ENCODE results near the gene CACFD1.

CACFD1 gene

DNA sequence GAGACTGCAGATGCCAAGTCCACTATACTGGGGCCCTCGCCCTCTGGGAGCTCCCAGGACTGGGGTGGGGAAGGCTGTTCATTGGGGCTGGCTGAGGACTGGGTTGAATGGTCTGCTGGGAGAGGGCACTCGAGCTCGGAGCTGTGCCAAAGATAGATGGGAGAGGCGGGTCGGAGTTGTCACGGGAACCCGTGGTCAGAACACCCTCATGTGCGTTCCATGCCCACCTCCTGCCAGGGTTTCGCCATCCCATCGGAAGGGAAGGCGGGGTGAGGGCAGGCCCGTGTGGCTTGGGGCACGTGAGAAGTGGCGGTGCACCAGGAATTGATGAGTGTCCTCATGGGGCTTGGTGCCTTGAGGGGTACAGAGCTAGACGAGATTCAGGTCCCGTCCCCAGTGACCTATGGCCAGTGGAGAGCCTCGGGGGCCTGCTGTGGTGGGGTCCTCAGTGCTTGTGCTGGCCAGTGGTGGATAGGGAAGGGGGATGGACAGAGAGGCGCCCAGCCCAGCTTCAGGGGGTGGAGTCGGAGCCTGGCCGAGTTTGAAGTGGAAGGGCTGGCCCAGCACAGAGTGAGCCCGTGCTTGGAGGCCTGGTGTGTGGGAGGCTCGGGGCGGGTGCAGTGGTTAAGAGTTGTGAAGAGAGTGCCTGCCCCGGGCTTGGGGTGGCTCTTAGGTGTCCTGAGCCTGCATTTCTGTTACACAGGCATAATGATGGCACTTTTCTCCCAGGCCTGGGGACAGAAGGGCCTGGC, 4.3 kb downstream of the CACFD1 start:
- DNase-seq (ENCODE audit: low read depth, low spot score) = no peak

DNA sequence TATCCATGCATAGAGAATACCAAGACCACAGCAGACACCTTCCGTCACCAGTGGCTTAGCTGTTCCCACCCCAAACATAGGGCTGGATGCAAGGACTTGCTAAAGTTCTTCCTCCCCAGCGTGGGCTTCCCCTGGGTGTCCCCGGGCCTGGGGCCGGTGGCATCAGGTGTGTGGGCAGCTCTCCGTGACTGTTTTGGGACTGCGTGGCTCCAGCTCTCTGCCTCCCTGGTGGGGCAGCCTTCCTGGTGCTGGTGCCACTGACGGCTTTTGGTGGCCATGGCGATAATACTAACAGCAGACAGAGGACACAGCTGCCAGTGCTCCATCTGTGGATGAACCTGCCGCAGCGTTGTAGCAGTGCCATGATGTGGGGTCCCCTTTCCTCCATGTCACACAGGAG, 4.9 kb downstream of the CACFD1 start:
- DNase-seq (ENCODE audit: low read depth, low spot score) = no peak

DNA sequence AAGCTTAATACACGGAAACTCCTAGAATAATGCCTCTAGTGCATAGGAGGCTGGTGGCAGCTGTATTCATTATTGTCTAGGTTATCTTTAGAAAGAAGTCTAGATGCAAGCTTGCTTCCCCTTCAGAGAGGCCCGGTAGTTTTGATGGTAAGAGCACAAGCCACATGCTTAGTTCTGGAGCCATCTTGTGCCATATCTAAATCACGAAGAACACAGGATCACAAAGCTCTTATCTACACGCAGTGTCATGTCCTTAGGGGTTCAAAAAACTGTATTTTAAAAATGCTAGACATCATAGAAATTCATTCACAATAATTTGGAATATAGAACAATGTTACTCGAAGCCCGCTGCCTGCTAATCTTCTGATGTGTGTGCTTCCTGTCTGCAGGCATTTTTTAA, 6.2 kb downstream of the CACFD1 start:
- DNase-seq (ENCODE audit: low read depth, low spot score) = no peak

DNA sequence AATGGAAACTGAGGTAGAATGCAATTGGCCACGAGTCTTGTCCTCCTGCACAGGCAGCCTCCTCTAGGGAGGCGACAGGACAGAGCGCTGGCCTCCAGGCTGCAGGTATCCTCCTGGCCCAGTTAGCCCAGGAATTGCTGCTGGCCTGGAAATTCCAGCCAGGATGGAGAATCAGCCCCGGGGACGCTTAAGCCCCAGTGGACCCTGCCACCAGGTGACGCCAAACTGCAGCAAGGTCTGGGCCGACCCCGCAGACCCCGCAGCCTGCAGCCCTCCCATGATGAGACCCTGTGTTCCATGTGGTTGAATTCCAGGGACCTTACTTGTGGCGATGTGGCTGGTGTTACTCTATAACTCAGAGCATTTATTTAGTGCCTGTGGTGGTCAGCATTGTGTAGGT, 7.3 kb downstream of the CACFD1 start:
- DNase-seq (ENCODE audit: low read depth, low spot score) = no peak

DNA sequence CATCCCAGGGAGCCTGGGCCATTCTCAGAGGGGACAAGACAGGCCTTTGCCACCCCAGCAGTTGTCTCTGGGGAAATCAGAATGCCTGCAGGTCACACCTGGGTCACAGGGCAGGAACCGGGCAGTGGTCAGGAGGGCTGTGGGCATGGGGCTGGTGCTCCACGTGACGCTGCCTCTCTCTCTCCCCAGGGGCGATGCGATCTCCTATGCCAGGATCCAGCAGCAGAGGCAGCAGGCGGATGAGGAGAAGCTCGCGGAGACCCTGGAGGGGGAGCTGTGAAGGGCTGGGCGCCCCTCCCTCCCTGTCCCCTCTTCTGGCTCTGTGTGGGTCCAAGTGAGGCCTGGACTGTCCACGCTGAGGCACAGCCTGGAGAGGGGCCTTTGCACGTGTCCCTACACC, 8.6 kb downstream of the CACFD1 start:
- DNase-seq (ENCODE audit: low read depth, low spot score) = no peak

DNA sequence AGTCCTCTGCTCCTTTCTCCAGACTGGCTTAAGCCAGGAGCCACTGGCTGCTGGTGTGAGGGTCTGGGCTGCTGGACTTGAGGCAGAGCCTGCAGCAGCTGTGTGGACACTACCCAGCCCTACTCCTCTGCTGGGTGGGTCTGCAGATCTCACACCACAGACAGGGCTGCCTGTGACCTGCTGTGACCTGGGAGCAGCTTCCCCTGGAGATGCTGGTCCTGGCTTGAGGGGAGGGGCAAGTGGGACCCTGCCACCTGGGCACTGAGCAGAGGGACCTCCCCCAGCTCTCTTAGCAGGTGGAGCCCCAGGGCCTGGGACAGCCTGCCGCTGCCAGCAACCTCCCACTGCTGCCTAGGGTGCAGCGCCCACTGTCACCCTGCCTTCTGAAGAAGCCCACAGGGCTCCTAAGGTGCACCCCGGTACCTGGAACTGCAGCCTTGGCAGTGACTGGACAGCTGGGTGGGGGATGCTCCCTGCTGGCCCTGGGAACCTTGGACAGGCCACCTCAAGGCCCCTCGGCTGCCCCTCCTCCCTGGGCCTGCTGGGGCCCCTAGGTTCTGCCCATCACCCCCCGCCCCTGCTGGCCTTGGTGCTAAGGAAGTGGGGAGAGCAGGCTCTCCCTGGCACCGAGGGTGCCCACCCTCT, 9.1 kb downstream of the CACFD1 start:
- no peak for DNase-seq (ENCODE audit: low read depth, low spot score)

DNA sequence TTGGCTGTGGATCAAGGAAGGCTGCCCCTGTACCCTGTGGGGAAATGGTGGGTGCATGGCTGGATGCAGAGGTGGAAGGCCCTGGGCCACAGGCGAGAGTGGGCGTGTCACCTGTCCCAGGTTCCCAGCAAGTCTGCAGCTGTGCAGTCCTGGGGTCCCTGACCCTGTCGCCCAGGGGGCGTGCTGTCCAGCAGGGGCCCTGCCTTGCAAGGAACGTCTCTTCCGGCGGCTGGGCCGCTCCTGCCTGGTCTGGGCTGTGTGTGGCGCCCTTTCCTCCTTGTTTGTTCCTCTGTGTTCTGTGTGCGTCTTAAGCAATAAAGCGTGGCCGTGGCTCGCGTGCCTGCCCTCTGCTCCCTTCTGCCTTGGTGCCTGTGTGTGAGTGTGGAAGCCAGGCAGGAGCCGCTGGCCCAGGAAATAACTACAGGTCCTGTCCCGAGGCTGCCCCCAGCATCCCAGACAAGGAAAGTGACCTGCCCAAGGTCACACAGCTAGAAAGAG, 10.7 kb downstream of the CACFD1 start:
- no peak for DNase-seq (ENCODE audit: low read depth, low spot score)

DNA sequence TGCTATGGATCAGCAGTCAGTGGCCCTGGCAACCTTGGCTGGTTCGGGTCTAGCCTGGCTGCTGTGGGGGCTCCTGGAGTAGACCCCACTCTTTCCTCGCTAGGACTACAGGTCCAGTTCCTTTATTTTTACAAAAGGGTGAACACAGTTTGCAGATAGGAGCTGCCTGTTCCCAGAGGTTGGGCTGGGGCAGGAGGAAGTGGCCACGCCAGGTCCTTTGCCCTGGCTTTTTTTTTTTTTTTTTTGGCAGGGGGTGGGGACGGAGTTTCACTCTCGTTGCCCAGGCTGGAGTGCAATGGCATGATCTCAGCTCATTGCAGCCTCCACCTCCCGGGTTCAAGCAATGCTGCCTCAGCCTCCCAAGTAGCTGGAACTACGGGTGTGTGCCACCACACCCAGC, 11.2 kb downstream of the CACFD1 start:
- DNase-seq (ENCODE audit: low read depth, low spot score) = no peak

DNA sequence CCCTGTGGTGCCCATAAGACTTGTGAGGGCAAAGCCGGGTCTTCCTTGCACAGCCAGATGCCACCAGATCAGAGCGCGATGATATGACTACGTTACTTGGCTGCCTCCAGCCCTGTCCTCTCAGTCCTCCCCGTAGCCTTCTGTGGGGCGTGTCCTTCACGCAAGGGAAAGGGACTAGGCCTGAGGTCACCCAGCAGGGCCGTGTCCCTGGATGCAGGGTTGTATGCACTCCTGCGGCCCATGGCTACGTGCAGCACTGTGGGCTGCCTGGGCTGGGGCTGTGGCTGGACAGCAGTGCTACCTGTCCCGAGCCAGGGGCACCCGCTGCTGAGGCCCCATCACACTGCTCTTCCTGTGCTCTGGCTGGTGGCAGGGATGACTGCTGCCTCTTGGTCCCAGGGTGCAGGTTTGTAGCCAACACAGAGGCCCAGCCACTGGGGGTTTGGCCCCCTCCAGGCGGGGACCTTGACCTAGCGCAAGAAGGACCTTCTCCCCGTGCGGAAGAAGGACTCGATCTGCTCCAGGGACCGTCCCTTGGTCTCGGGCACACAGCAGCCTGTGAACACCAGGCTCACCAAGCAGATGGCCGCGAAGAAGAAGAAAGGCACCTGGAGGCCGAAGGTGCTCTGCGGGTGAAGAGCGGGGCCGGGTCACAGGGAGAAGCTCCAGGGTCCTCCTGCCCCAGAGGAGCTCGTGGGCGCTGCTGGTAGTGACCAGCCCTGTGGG, 11.9 kb downstream of the CACFD1 start:
- DNase-seq (ENCODE audit: low read depth, low spot score) = no peak

DNA sequence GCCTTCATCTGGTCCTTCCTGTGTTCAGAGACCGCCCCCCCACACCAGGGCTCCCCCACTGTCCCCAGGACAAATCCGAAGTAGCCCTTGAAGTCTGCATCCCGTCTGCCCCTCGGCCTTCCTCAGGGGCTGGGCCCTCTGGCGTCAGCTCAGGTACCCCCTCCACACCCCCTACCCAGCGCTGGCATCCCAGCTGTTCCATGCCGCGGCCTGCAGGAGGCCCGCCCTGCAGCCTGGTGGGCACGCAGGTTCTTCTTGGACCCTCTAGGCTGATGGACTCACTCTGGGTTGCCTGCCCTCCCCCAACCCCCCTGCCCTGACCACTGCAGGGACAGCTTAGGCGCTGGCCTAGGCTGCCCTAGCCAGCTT, 12.5 kb downstream of the CACFD1 start:
- DNase-seq (ENCODE audit: low read depth, low spot score) = no peak

DNA sequence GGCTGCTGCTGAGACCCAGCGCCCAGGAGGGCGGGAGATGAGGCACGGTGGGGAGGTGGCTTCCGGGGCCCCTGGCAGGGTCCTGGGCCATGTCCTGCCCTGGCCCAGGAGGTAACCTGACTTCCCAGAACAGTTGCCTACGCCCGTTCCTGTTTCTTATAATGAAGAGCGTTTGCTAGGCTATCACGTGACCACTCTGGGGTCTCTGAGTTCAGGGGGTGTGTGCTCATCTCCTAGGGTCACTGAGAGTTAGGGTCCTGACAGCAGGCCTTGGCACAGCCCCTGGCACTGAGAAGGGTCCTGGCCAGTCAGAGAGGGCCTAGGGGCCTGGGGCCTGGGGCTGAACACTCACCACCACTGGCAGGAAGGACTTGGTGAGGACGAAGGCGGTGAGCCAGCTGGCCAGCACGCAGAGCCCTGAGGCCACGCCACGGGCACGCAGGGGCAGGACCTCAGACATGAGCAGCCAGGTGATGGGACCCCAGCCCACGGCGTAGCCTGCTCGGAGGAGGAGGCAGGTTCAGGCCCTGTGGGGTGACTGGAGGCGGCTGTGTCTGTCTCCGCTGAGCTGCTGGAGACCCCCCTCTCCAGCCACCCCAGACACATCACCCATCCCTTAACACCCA, 13.1 kb downstream of the CACFD1 start:
- no peak for DNase-seq (ENCODE audit: low read depth, low spot score)

DNA sequence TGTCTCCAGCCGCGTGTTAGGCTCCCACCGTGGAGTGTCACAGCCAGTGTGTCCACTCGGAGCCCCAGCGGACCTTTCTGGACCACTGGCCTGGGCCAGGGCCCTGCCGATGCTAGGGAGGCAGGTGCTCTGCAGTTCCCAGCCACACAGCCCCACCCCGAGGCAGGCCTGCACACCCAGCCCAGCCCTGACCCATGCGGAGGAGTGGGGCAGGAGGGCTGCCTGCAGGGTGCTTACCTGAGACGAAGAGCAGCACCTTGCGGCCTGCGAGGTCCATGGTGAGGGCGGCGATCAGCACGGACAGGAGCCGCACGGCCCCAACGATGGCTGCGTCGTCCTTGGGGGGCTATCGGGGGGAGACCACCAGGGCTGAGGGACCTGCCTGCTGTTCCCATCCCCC, 14.0 kb downstream of the CACFD1 start:
- DNase-seq (ENCODE audit: low read depth, low spot score) = no peak

DNA sequence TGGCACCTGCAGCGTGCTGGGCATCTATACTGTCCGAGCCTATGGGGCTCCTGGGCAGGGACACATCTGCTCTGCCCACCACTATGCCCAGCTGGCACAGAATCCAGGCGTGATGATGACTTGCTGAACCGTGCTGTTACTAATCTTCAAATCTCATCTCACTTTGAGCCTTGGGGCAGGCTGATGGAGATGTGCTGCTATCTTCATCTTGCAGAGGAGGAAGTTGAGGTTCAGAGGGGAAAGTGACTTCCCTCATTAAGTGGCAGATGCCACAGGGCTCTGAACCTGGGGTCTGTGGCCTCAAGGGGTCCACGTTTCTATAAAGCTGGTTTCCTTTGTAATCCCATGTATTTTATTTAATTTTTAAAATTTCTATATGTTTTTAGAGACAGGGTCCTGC, 14.4 kb downstream of the CACFD1 start:
- DNase-seq (ENCODE audit: low read depth, low spot score) = no peak

DNA sequence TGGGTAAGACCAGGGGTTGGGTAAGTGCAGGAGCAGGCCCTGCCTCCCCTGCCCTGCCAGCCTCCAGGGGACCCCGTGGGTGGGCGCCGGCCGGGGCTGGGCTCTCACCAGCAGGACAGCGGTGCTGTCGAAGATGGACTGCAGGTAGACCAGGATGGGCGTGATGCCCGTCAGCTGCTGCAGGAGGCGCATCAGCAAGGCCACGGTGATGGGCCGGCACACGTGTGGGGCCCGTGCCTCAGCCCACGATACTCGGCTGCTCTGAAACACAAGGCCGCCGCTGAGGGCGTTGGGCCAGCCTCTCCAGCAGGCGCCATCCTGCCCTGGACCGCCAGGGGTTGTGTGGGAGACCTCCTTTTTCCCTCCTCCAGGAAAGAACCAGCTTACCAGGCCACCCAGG, 15.1 kb downstream of the CACFD1 start:
- no peak for DNase-seq (ENCODE audit: low read depth, low spot score)

DNA sequence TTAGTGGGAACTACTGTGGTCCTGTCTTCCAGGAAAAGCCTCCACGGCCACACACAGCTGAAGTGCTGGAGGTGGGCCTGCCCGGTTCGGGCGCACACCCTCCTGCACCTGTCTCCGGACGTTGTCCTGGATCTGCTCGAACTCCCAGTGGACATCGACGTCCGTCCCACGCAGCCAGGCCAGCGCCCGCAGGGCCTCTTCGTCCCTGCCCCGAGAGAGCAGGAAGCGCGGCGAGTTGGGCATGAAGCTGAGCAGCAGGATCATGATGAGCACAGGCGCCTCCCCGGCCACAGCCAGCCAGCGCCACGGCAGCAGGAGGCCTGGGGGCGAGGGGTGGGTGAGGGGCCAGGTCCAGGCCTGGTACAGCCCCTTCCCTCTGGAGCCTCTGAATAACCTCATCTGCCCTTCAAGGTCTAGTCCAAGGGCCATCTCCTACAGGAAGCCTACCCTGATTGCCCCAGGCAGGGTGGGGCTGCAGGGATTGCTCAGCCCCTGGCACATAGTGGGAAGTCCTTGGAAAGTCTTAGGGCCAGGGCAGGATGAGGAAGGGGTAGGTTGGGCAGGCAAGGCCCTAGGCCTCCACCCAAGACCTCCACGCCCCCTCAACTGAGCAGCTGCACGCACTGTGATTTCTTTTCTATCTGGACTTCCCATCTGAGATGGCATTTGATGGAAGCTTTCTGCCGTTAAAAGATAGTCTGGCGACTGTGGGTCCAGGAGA, 15.7 kb downstream of the CACFD1 start:
- DNase-seq (ENCODE audit: low read depth, low spot score) = no peak

DNA sequence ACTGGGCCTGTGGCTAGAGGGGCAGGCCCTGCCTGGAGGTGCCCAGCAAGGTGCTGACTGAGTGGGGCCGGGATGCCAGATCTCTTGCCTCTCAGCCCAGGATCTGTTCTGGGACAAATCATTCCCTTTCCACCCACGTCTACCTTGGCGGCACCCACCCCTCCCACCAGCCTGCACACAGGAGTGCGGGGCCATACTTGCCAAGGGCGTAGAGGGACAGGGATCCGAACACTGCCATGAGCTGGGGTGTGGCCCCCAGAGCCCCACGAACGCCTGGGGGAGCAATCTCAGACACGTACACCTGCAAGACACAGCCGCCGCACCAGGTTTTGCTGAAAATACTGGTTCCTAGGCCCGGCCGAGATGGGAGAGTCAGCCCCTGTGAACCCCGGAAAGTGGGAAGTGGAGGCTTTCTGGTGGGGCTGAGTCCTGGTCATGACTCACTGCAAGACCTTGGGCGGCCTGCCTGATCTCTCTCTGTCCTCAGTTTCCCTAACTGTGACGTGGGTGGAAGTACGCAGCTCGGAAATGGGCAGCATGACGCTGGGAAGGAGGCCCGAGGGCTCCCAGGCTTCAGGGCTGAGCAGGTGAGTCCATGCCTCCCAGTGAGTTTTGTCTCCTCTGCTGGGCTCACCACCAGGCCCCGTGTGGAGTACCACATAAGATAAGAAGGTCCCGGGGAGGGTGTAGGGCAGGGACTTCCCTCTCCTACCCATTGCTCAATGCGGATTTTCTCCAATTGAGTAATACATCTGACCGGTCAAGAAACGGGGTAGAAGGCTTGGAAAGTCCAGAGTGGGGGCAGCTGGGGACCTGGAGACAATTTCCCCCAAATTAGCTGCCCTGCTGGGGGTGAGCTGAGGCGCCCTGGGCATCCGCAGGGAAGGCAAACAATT, 16.5 kb downstream of the CACFD1 start:
- no peak for DNase-seq (ENCODE audit: low read depth, low spot score)

DNA sequence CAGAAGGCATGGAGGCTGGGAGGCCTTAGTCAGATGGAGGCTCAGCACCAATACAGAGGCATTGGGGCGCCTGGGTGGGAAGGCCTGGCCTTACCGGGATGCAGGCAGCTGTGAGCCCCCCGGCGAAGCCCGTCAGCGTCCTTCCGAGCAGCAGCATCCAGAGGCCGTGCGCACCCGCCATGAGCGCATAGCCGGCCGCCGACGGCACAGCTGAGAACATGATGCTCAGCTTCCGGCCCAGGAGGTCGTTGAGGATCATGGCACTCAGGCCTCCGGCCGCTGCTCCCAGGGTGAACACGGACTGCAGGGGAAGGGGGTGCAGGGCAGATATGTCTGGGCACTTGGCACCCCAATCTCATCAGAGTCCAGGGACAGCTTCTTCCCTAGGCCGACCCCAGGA, 17.2 kb downstream of the CACFD1 start:
- DNase-seq (ENCODE audit: low read depth, low spot score) = no peak

DNA sequence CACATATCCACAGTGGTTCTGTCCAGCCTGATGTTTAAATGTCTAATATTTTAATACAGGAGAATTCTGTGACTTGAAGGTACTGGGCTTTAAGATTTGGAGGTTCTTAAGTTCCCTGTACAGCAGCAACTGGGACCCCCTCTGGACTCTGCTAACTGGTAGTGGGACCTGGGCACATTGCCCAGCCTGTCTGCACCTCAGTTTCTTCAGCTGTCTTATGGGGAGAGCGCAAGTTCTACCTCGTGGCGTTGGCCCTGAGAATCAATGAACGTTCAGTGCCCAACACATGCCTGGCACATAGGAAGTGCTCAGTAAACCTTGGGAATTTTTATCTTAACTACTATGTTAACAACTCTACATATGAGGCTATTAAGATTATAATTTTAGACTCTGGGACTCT, 17.7 kb downstream of the CACFD1 start:
- no peak for DNase-seq (ENCODE audit: low read depth, low spot score)

DNA sequence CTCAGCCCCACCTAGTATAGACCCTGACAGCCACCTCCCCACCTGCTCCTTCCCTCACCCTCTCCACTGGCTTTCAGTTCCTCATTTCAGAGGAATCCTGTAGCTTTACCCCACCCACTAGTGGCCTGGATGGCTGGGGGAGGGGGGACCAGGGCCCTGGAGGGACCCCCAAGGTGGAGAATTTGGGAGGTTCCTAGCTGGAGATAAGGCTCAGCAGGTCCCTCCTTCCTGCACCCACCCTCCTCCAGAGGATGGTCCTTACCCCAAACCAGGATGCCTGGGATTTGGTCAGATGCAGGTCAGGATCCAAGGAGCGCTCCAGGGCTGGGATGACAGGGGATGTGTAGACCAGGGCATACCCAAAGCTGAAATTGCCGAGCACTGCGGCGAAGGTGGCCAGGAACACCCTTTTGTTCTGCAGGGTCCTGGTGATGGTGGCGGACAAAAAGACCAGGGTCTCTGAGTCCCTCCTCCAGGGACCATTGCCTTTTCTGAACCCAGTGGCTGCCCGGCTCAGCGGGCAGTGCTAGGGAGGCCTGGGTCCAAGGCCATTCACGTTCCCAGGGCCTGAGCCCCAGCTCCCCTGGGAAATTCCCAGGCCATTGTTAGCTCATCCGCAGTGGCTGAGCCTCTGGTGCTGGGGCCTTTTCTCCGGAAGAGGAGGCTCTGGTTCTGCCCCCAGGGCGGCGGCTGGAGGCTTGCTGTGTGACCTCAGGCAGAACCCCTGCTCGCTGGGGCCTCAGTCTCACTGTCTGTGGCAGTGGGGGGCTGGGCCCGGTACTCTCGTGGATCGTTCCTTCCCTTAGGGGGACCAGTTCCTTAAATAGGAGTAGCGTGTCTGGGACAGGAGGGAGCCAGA, 18.4 kb downstream of the CACFD1 start:
- no peak for DNase-seq (ENCODE audit: low read depth, low spot score)

Data from activated CD4-positive, CD25-positive, alpha-beta regulatory T cell treated with anti-CD3 and anti-CD28 coated beads, Interleukin-2, amount 50 U/mL, for 16 hours (primary cell).